Natural killer cell (primary cell): Measurements from ENCODE around the gene CYYR1. TPM values are rescaled to one million over a fixed set of nuclear protein-coding genes. Genes with fewer than 3 reads are reported as not detected.

Experiments used
- ATAC-seq, 3 donors: fragments of 150-1000 bp in 2 of 3; fragments of 200-7000 bp in 1 of 3; cut with Tn5 transposase; 1 replicate in 1 of 3; 2 replicates in 2 of 3; pipeline ENCODE4 v1.10.0; 2021; ENCODE audit warnings: mild to moderate bottlenecking in 2 of 3, moderate library complexity in 2 of 3
- DNase-seq, 2 donors: peaks; one replicate each; pipeline versions ENCODE4 v3.0.0 to v3.0.0-alpha.2; 2013 to 2021; ENCODE audit warnings: mixed read lengths in 1 of 2
- H3K27ac ChIP-seq: one replicate; pipeline ENCODE4 v1.5.1; 2013; ENCODE audit warnings: mild to moderate bottlenecking, low read length
- H3K27me3 ChIP-seq: one replicate; pipeline ENCODE4 v1.6.1; 2013; ENCODE audit warnings: low read length; ENCODE audit not compliant: control insufficient read depth, insufficient read depth
- H3K36me3 ChIP-seq: one replicate; pipeline ENCODE4 v1.6.1; 2013; ENCODE audit warnings: low read length; ENCODE audit not compliant: control insufficient read depth, insufficient read depth
- H3K4me1 ChIP-seq: one replicate; pipeline ENCODE4 v1.6.1; 2013; ENCODE audit warnings: low read length; ENCODE audit not compliant: control insufficient read depth, insufficient read depth
- H3K4me3 ChIP-seq: one replicate; pipeline ENCODE4 v1.5.1; 2013; ENCODE audit warnings: low read length
- H3K9me3 ChIP-seq: one replicate; pipeline ENCODE4 v1.6.1; 2013; ENCODE audit warnings: low read length; ENCODE audit not compliant: control insufficient read depth, insufficient read depth
- H3K27ac Mint-ChIP-seq, 2 donors: one replicate each; pipeline ENCODE4 v1.8.0; 2022; ENCODE audit warnings: mild to moderate bottlenecking in 2 of 2, mixed read lengths in 2 of 2, moderate library complexity in 1 of 2
- H3K27me3 Mint-ChIP-seq, 2 donors: one replicate each; pipeline ENCODE4 v1.8.0; 2022; ENCODE audit warnings: low read depth in 2 of 2, mixed read lengths in 2 of 2
- H3K36me3 Mint-ChIP-seq: one replicate; pipeline ENCODE4 v1.8.0; 2022; ENCODE audit warnings: mixed read lengths
- H3K4me1 Mint-ChIP-seq, 2 donors: one replicate each; pipeline ENCODE4 v1.8.0; 2022; ENCODE audit warnings: mixed read lengths in 2 of 2
- H3K4me3 Mint-ChIP-seq: one replicate; pipeline ENCODE4 v1.8.0; 2022; ENCODE audit warnings: mild to moderate bottlenecking, moderate library complexity, mixed read lengths
- H3K9me3 Mint-ChIP-seq, 2 donors: one replicate each; pipeline ENCODE4 v1.8.0; 2022; ENCODE audit warnings: mixed read lengths in 2 of 2
- CTCF ChIP-seq: fragments of 200-600 bp; IDR thresholded peaks from one replicate; pipeline ENCODE4 v1.8.0; 2022; ENCODE audit warnings: antibody characterized with exemption
- WGBS: methylation state at CpG from one replicate; pipeline ENCODE4 v1.1.7; 2013; ENCODE audit warnings: missing lambda C conversion rate; ENCODE audit not compliant: insufficient coverage; 5-methylcytosine and 5-hydroxymethylcytosine counted together
- intact Hi-C: fragments of 100-400 bp; cut with micrococcal nuclease; formaldehyde crosslinking; loops from one replicate; pipeline ENCODE4 v1.14.2; 2022
- total RNA-seq, 4 donors: library from RNA; stranded (reverse); fragments of 120-200 nt in 1 of 4; gene quantifications; one replicate each; pipeline versions ENCODE4 v1.2.3 to v1.2.4, GENCODE V29; 2013 to 2022

The CYYR1 gene
- total RNA-seq, 3 donors from 2014 or later (not counting 1 experiment from before 2014, with no cell fraction given), result not detected

DNA sequence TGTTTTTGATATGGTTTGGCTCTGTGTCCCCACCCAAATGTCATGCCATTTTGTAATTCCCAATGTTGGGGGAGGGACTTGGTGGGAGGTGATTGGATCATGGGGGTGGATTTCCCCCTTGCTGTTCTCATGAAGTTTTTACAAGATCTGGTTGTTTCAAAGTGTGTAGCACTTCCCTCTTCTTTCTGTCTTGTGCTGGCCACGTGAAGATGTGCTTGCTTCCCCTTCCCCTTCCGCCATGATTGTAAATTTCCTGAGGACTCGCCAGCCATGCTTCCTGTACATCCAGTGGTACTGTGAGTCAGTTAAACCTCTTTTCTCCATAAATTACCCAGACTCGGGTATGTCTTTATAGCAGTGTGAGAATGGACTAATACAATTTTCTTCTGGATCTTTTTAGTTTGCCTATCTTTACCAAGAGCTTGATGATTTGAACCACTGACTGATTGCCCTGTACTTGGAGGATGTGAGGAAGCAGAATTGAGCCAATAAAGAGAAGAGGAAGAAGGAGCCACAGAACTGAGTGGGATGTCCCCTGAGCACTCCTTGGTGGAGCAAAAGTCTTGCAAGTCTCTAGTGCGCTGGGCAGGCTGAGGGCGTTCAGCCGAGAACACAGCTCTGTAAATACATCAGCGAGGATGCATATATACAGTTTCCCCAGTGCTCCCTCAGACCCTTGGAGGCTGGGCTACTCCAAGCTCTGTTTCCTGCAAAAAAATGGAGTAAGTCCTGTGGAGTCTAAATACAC, 102.6 kb downstream of the CYYR1 start:
- no peaks in the 10 kb centered on the region for H3K4me1 ChIP-seq
- Mint-ChIP-seq H3K4me1 (peaks cover 0 to 6% of the 10 kb centered on the region in 2 donors), H3K27ac (no peak overlapping the region), H3K36me3 (no peaks in the 10 kb centered on the region), H3K27me3 (no peaks in the 10 kb centered on the region), H3K4me3 (no peak overlapping the region), H3K9me3 (peaks cover 0 to 14% of the 10 kb centered on the region in 2 donors)
- no peak for TF ChIP-seq CTCF
- no peak for DNase-seq
- no peaks in the 10 kb centered on the region for H3K36me3 ChIP-seq
- intact Hi-C loops, result no loop called here
- no peak overlapping the region for H3K4me3 ChIP-seq
- H3K27me3 ChIP-seq, result no peaks in the 10 kb centered on the region
- ATAC-seq, result no peak
- no peak overlapping the region for H3K27ac ChIP-seq
- 90% methylated on average over 7 of the region's 8 CpGs for WGBS
- H3K9me3 ChIP-seq, result no peaks in the 10 kb centered on the region

GRCh38 chr21:26469789-26470188, 103.3 kb downstream of the CYYR1 start:
- Mint-ChIP-seq H3K9me3 (peaks cover 0 to 14% of the 10 kb centered on the region in 2 donors), H3K36me3 (no peaks in the 10 kb centered on the region), H3K27ac (no peak overlapping the region), H3K27me3 (no peaks in the 10 kb centered on the region), H3K4me1 (peaks cover 0 to 6% of the 10 kb centered on the region in 2 donors), H3K4me3 (no peak overlapping the region)
- no peak for DNase-seq
- no peak for TF ChIP-seq CTCF
- H3K27me3 ChIP-seq, result no peaks in the 10 kb centered on the region
- H3K4me1 ChIP-seq, result no peaks in the 10 kb centered on the region
- WGBS, result 64% methylated on average over 1 of the region's 1 CpG
- no peak for ATAC-seq
- intact Hi-C loops, result no loop called here
- H3K36me3 ChIP-seq, result no peaks in the 10 kb centered on the region
- no peak overlapping the region for H3K27ac ChIP-seq
- no peaks in the 10 kb centered on the region for H3K9me3 ChIP-seq
- H3K4me3 ChIP-seq, result no peak overlapping the region

GRCh38 chr21:26465916-26466315, 107.2 kb downstream of the CYYR1 start:
- Mint-ChIP-seq H3K4me1 (peaks cover 0 to 6% of the 10 kb centered on the region in 2 donors), H3K27me3 (peaks cover 0 to 4% of the 10 kb centered on the region in 2 donors), H3K4me3 (no peak overlapping the region), H3K27ac (no peak overlapping the region), H3K36me3 (no peaks in the 10 kb centered on the region), H3K9me3 (peaks cover 0 to 10% of the 10 kb centered on the region in 2 donors)
- Histone ChIP-seq H3K27ac (no peak overlapping the region), H3K36me3 (no peaks in the 10 kb centered on the region), H3K27me3 (no peaks in the 10 kb centered on the region), H3K4me1 (no peaks in the 10 kb centered on the region), H3K9me3 (no peaks in the 10 kb centered on the region), H3K4me3 (no peak overlapping the region)
- no peak for TF ChIP-seq CTCF
- intact Hi-C loops, result no loop called here
- 95% methylated on average over 2 of the region's 3 CpGs for WGBS
- ATAC-seq (no peak), DNase-seq (no peak)

DNA sequence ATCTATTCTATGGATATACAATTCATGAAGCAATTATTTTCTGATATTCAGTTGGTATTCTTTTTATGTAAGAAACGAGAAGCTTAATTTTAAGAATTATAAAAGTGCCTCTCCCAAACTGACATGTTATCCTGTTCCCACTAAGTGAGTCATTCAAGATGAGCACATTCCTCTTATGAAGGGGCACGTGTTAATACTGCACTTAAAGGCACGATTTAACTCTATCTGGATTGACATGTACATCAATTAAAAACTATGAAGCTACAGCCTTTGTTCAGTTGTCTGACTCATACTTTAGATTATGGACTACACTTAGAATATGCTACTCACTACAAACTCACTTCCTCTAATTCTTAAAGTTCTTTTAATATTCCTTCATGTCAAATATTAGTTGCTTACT, 111.6 kb downstream of the CYYR1 start:
- Mint-ChIP-seq H3K36me3 (no peaks in the 10 kb centered on the region), H3K9me3 (peaks cover 0 to 2% of the 10 kb centered on the region in 2 donors), H3K4me1 (no peaks in the 10 kb centered on the region), H3K27me3 (peaks cover 0 to 4% of the 10 kb centered on the region in 2 donors), H3K27ac (no peak overlapping the region), H3K4me3 (no peak overlapping the region)
- ATAC-seq (no peak), DNase-seq (no peak)
- intact Hi-C loops, result no loop called here
- 81% methylated on average over 2 of the region's 3 CpGs for WGBS
- Histone ChIP-seq H3K4me3 (no peak overlapping the region), H3K4me1 (no peaks in the 10 kb centered on the region), H3K27me3 (no peaks in the 10 kb centered on the region), H3K9me3 (no peaks in the 10 kb centered on the region), H3K27ac (no peak overlapping the region), H3K36me3 (no peaks in the 10 kb centered on the region)
- TF ChIP-seq CTCF, result no peak
